Measurements from ENCODE around the gene WDR90. TPM values are rescaled to one million over a fixed set of nuclear protein-coding genes. Genes with fewer than 3 reads are reported as not detected.
A peak's percentile ranks its signal among the peaks of the same experiment; 100 is the strongest.

The WDR90 gene
- total and polyA plus RNA-seq, 2 of the 13 experiments (the other 11 are each of a cell fraction or from before 2014, with no cell fraction given): 14.9 to 28.9 TPM

GRCh38 chr16:683396-684070 lies 34.4 kb downstream of the WDR90 start:
- DNase-seq (ENCODE audit: low spot score) (no peak), ATAC-seq (no peak), FAIRE-seq (no peak)
- TF ChIP-seq AGO1 (IDR thresholded peaks at IDR 0.05; ENCODE audit: low read depth, low read length, poor library complexity, severe bottlenecking): peak; percentile 15
- TF ChIP-seq MLLT10 (CRISPR knock-in tag; IDR thresholded peaks at IDR 0.05): no peak
- no peak for TF ChIP-seq DRAP1 (CRISPR knock-in tag; IDR thresholded peaks at IDR 0.05)
- no peak for TF ChIP-seq SIX1 (CRISPR knock-in tag; IDR thresholded peaks at IDR 0.05; ENCODE audit: borderline replicate concordance)
- TF ChIP-seq CCAR2 (optimal IDR thresholded peaks at IDR 0.05; ENCODE audit: low read depth, low read length): no peak
- TF ChIP-seq ZBTB26 (CRISPR knock-in tag; IDR thresholded peaks at IDR 0.05; ENCODE audit: borderline replicate concordance): no peak
- TF ChIP-seq SETDB1 (CRISPR knock-in tag; IDR thresholded peaks at IDR 0.05; ENCODE audit: borderline replicate concordance): no peak
- TF ChIP-seq ZNF276 (CRISPR knock-in tag; IDR thresholded peaks at IDR 0.05; ENCODE audit: low read depth): no peak
- peak; percentile 68 for TF ChIP-seq RBFOX2 (IDR thresholded peaks at IDR 0.05; ENCODE audit: low read depth, low read length)
- peak; percentile 82 for TF ChIP-seq AGO2 (optimal IDR thresholded peaks at IDR 0.05; ENCODE audit: low read depth, low read length)
- WGBS (ENCODE audit: low lambda C conversion rate): 96% methylated on average over 56 of the region's 57 CpGs
- Histone ChIP-seq H3K4me3 (replicated peaks in 1 of 3; ENCODE audit: insufficient read depth in 1 of 3, low read depth in 2 of 3, low read length in 3 of 3) (no peak overlapping the region), H2AFZ (ENCODE audit: low read length) (no peak overlapping the region), H3K9me3 (ENCODE audit: low read length) (no peaks in the 10 kb centered on the region), H3K79me2 (ENCODE audit: insufficient read depth, low read length) (peaks cover 16% of the 10 kb centered on the region), H3K9ac (ENCODE audit: insufficient read depth, low read depth, low read length) (no peak overlapping the region), H3K27ac (ENCODE audit: extremely low read length, insufficient read depth, low read length) (no peak overlapping the region), H3K27me3 (ENCODE audit: control insufficient read depth in 1 of 2, insufficient read depth in 2 of 2, low read length in 2 of 2) (no peaks in the 10 kb centered on the region; a peak in 1 of 5 replicates), H3K36me3 (replicated peaks in 1 of 2; ENCODE audit: control insufficient read depth in 1 of 2, insufficient read depth in 2 of 2, low read length in 2 of 2) (peaks cover 11 to 20% of the 10 kb centered on the region in 2 experiments; a peak in 4 of 5 replicates), H3K4me2 (ENCODE audit: low read depth, low read length) (no peak overlapping the region), H3K4me1 (ENCODE audit: insufficient read depth, low read length) (peaks cover 23% of the 10 kb centered on the region), H4K20me1 (ENCODE audit: insufficient read depth, low read length) (0 out of 2 replicates have a peak, but pooled peaks cover 3% of the 10 kb centered on the region)
- in situ Hi-C loops (cut with HindIII; ENCODE audit: extremely low pct_ligation_motif_present, low pct_unique_long_range_greater_than_20kb) (no loop called here), intact Hi-C loops (cut with micrococcal nuclease; ENCODE audit: unreplicated experiment) (no loop called here)
- no TSS peak for BruUV-seq (replicated peaks)
- POLR2A ChIA-PET: no interaction called here
- CTCF ChIA-PET (ENCODE audit: low intra/inter-chr PET ratio, low total read pairs): no interaction called here
